Upper lobe of left lung (tissue), 6 donors: Measurements from ENCODE around the gene POLG2. TPM values are rescaled to one million over a fixed set of nuclear protein-coding genes. Genes with fewer than 3 reads are reported as not detected.
"Not testable (repeated sequence)": the region's sequence is repeated elsewhere in the genome, so short reads cannot be mapped to it uniquely, and the experiment has no call there.

Experiments used
- ATAC-seq, 2 donors: fragments of 200-7000 bp; cut with Tn5 transposase; one replicate each; pipeline ENCODE4 v1.9.1; 2022; ENCODE audit warnings: mild to moderate bottlenecking in 2 of 2, moderate library complexity in 2 of 2; ENCODE audit not compliant: low FRiP score in 2 of 2
- DNase-seq, 2 donors: peaks; one replicate each; pipeline ENCODE4 v3.0.0-alpha.2; 2019 to 2020
- H3K27ac ChIP-seq, 4 donors: fragments of 200-600 bp; sonication (generic); one replicate each; pipeline ENCODE4 v1.5.1; 2016 to 2019
- H3K27me3 ChIP-seq, 4 donors: fragments of 200-600 bp; sonication (generic); one replicate each; pipeline ENCODE4 v1.5.1; 2017 to 2019
- H3K36me3 ChIP-seq, 4 donors: fragments of 200-600 bp; sonication (generic); one replicate each; pipeline ENCODE4 v1.5.1; 2016 to 2019
- H3K4me1 ChIP-seq, 4 donors: fragments of 200-600 bp; sonication (generic); one replicate each; pipeline ENCODE4 v1.5.1; 2018 to 2019
- H3K4me3 ChIP-seq, 4 donors: fragments of 200-600 bp; sonication (generic); one replicate each; pipeline ENCODE4 v1.5.1; 2017 to 2019; ENCODE audit warnings: mild to moderate bottlenecking in 2 of 4, moderate library complexity in 1 of 4
- H3K9me3 ChIP-seq, 4 donors: fragments of 200-600 bp; sonication (generic); one replicate each; pipeline ENCODE4 v1.5.1; 2018 to 2019
- CTCF ChIP-seq, 6 experiments: fragments of 450-650 bp in 4 of 6; fragments of 200-600 bp in 2 of 6; sonication (generic) in 2 of 6; IDR thresholded peaks; one replicate each; pipeline ENCODE4 v1.5.1; 2016 to 2019; ENCODE audit warnings: antibody characterized with exemption in 6 of 6
- EP300 ChIP-seq, 4 donors: sonication (generic); formaldehyde crosslinking; IDR thresholded peaks; one replicate each; pipeline ENCODE4 v1.5.1; 2017; ENCODE audit warnings: antibody characterized with exemption in 4 of 4, control low read depth in 2 of 4
- POLR2A ChIP-seq, 4 donors: fragments of 450-650 bp; IDR thresholded peaks; one replicate each; pipeline ENCODE4 v1.5.1; 2016 to 2017; ENCODE audit warnings: antibody characterized with exemption in 4 of 4, mild to moderate bottlenecking in 2 of 4
- POLR2AphosphoS5 ChIP-seq, 2 donors: sonication (generic); formaldehyde crosslinking; IDR thresholded peaks; one replicate each; pipeline ENCODE4 v1.5.1; 2017; ENCODE audit warnings: antibody characterized with exemption in 2 of 2
- WGBS, 2 donors: methylation state at CpG; one replicate each; pipeline ENCODE4 v1.1.5; 2017 to 2018; 5-methylcytosine and 5-hydroxymethylcytosine counted together
- total RNA-seq, 6 donors: library from RNA; depleted of rRNA in 4 of 6; stranded (reverse); fragments of >200 nt in 4 of 6; gene quantifications; one replicate each; pipeline versions ENCODE4 v1.1.0 to v1.2.1, GENCODE V29; 2016 to 2021
- donor health status: DM: no; HTN: no; CAD: no; lungs with moderate emphysema.
- donor health status: DM: no; HTN: yes; CAD: no; lungs with severe emphysema.

Gene POLG2
- total RNA-seq, 6 donors from 2014 or later = 4.1 to 25.2 (median 12.6) TPM

DNA sequence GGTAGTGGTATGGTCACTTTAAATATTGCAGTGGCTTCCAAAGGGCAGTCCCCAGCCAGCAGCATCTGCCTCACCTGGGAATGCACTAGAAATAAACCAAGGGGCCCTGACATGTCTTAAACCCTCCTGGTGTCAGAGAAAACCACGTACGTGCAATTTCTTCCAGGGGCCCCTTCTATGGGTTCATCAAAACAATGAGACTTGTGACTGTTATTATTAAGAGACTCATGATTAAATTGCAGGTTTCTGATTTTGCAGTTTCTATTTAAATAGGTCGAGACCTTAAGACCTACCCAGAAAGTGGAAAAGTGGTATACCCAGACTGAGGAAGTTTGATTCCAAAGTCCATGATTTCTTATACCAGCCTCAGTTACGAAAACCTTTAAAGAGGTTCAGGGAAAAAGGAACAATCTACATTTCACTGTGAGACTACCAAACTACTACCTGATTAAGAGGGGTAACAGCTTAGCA is 746 bp upstream of the POLG2 start:
- 58% methylated on average over 4 of the region's 4 CpGs for WGBS, 2 donors
- Histone ChIP-seq H3K27me3 (no peaks in the 10 kb centered on the region), H3K4me3 (peak overlapping the region in 3 of 4 donors; percentile 61 to 73 (median 65)), H3K36me3 (peaks cover 36 to 57% (median 49%) of the 10 kb centered on the region in 4 donors), H3K4me1 (peaks cover 42 to 71% (median 58%) of the 10 kb centered on the region in 4 donors), H3K9me3 (no peaks in the 10 kb centered on the region), H3K27ac (peak overlapping the region; percentile 79 to 90 (median 80))
- ATAC-seq (no peak), DNase-seq (no peak)
- TF ChIP-seq POLR2A (IDR thresholded peaks at IDR 0.05) = no peak
- peak in 1 of 6 experiments; percentile 6 for TF ChIP-seq CTCF (IDR thresholded peaks at IDR 0.05)

DNA sequence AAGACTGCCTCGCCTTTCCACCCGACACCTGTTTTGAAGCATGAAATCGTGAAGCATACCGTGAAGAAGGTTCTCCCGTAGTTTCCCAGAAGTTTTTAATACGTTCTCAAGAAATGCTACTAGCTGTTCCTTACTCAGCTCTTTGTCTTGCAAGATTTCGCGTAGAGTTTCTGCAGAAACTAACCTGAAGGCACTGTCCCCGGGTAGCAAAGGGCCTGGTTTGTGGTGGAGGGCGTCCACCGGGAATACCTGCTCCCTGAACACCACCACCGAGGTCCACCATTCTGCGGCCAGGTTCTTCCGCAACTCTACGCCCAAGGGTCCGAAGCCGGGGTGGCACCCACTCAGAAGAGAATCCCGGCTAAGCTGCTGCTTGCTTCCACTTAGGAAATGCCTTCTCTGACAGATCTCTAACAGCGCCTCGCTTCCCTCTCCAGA is 487 bp downstream of the POLG2 start:
- peak overlapping the region; percentile 61 to 73 (median 64) for H3K4me3 ChIP-seq
- peaks cover 36 to 59% (median 50%) of the 10 kb centered on the region in 4 donors for H3K4me1 ChIP-seq
- H3K36me3 ChIP-seq = peaks cover 23 to 45% (median 37%) of the 10 kb centered on the region in 4 donors
- ATAC-seq = no peak
- H3K9me3 ChIP-seq = no peaks in the 10 kb centered on the region
- 0 to 4% methylated on average over 9 to 20 of the region's 20 CpGs for WGBS, 2 donors
- DNase-seq = no peak
- no peaks in the 10 kb centered on the region for H3K27me3 ChIP-seq
- TF ChIP-seq POLR2AphosphoS5 (IDR thresholded peaks at IDR 0.05) (no peak), CTCF (IDR thresholded peaks at IDR 0.05) (no peak), EP300 (IDR thresholded peaks at IDR 0.05) (no peak), POLR2A (IDR thresholded peaks at IDR 0.05) (no peak)
- peak overlapping the region; percentile 79 to 90 (median 80) for H3K27ac ChIP-seq

DNA sequence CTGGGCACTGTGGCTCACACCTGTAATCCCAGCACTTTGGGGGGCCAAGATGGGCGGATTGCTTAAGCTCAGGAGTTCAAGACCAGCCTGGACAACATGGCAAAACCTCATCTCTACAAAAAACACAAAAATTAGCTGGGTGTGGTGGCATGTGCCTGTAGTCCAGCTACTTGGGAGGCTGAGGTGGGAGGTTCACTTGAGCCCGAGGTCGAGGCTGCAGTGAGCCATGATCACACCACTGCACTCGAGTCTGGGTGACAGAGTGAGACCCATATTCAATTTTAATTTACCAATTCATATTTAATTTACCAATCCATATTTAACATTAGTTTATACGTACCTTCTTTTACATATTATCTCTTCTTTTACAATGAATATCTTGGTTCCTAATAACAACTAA is 1.6 kb downstream of the POLG2 start:
- ATAC-seq, DNase-seq, H3K27me3 ChIP-seq, H3K27ac ChIP-seq, H3K9me3 ChIP-seq: not testable (repeated sequence)
- H3K36me3 ChIP-seq = peaks cover 17 to 43% (median 28%) of the 10 kb centered on the region in 4 donors
- H3K4me3 ChIP-seq = peak overlapping the region in 1 of 4 donors; percentile 61
- peaks cover 30 to 49% (median 42%) of the 10 kb centered on the region in 4 donors for H3K4me1 ChIP-seq
- 83 to 90% methylated on average over 5 of the region's 5 CpGs for WGBS, 2 donors

DNA sequence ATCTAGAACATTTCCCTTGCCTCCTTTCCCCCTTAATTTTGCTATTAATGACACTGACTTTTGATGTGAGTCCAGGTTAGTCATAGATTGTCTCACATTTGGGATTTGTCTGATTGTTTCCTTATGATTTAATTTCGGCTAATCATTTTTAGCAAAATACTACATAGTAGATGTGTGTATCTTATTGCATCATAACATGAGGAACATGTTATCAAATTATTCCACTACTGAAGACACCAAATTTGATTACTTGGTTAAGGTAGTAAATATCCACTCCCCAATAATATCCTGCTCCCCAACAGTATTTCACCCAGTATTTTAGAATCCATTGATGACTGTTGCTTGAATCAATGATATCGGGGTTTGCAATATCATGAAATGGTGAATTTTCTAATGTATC is 2.7 kb downstream of the POLG2 start:
- no peak for TF ChIP-seq EP300 (IDR thresholded peaks at IDR 0.05)
- TF ChIP-seq CTCF (IDR thresholded peaks at IDR 0.05) = no peak
- no peak for TF ChIP-seq POLR2AphosphoS5 (IDR thresholded peaks at IDR 0.05)
- no peak for TF ChIP-seq POLR2A (IDR thresholded peaks at IDR 0.05)
- DNase-seq (no peak), ATAC-seq (no peak)
- H3K9me3 ChIP-seq = no peaks in the 10 kb centered on the region
- no peaks in the 10 kb centered on the region for H3K27me3 ChIP-seq
- 89 to 95% methylated on average over 2 of the region's 2 CpGs for WGBS, 2 donors
- H3K4me3 ChIP-seq = no peak overlapping the region
- H3K27ac ChIP-seq = no peak overlapping the region
- peaks cover 10 to 43% (median 19%) of the 10 kb centered on the region in 4 donors for H3K36me3 ChIP-seq
- H3K4me1 ChIP-seq = peaks cover 30 to 41% (median 36%) of the 10 kb centered on the region in 4 donors

DNA sequence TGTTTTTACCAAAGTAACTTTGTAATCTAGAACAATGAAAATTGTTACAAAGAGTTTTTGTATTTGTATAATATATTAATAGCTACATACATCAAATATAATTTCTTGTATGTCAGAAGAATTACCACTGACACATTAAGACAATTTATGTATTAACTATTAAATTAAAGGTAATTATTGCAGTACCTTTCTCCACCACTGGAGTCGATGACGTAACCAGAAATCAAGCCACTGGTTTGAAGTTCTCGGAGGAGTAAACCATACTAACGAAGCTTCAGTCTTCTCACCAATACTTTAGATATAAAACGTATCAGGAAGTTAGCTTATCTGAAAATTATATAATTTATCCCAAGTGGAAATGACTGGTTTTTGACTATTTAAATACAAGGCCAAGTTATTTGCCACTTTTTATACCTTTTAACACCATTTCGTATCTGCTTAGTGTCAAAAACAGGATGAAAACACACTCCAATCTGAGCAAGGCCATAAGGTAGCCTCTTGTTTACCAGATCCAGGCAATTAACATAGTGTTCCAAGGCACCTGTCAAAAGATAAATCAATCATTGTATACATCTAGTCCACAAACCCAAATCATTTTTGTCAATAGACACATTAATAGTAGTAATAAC is 4.3 kb downstream of the POLG2 start:
- Histone ChIP-seq H3K4me3 (no peak overlapping the region), H3K27ac (no peak overlapping the region), H3K36me3 (peaks cover 0 to 37% (median 9%) of the 10 kb centered on the region in 4 donors), H3K4me1 (peaks cover 22 to 29% (median 25%) of the 10 kb centered on the region in 4 donors), H3K9me3 (no peaks in the 10 kb centered on the region), H3K27me3 (no peaks in the 10 kb centered on the region)
- 76 to 77% methylated on average over 6 of the region's 6 CpGs for WGBS, 2 donors
- TF ChIP-seq CTCF (IDR thresholded peaks at IDR 0.05) = peak; percentile 31 to 53 (median 42)
- no peak for TF ChIP-seq POLR2AphosphoS5 (IDR thresholded peaks at IDR 0.05)
- no peak for TF ChIP-seq EP300 (IDR thresholded peaks at IDR 0.05)
- TF ChIP-seq POLR2A (IDR thresholded peaks at IDR 0.05) = no peak
- DNase-seq = no peak
- ATAC-seq = no peak
